WTC11 (cell line): Measurements from ENCODE around the gene PRELP. TPM values are rescaled to one million over a fixed set of nuclear protein-coding genes. Genes with fewer than 3 reads are reported as not detected.

Experiments used
- ATAC-seq: fragments of 200-7000 bp; cut with Tn5 transposase; 2 replicates; pipeline ENCODE4 v1.10.0; 2021; ENCODE audit warnings: mild to moderate bottlenecking, moderate library complexity
- CTCF ChIA-PET: fragments of 300-600 bp; sonication (Branson Sonifier 250); formaldehyde crosslinking; loops from one replicate; lab custom pipeline; 2021; ENCODE audit warnings: antibody characterized with exemption; lab: Charles Lee
- POLR2A ChIA-PET: fragments of 350-600 bp; sonication (Branson Sonifier 250); formaldehyde crosslinking; loops from one replicate; lab custom pipeline; 2021; ENCODE audit warnings: antibody characterized with exemption; lab: Charles Lee
- DNase-seq: peaks from one replicate; pipeline ENCODE4 v3.0.0; 2021; ENCODE audit warnings: low spot score
- H3K27ac Mint-ChIP-seq: 2 replicates; pipeline ENCODE4 v1.8.0; 2021; ENCODE audit warnings: mixed read lengths
- H3K27me3 Mint-ChIP-seq: 2 replicates; pipeline ENCODE4 v1.8.0; 2021; ENCODE audit warnings: low read depth, mild to moderate bottlenecking, moderate library complexity, mixed read lengths
- H3K36me3 Mint-ChIP-seq: 2 replicates; pipeline ENCODE4 v1.8.0; 2021; ENCODE audit warnings: mixed read lengths
- H3K4me1 Mint-ChIP-seq: 2 replicates; pipeline ENCODE4 v1.8.0; 2022; ENCODE audit warnings: mixed read lengths
- H3K4me3 Mint-ChIP-seq: 2 replicates; pipeline ENCODE4 v1.8.0; 2021; ENCODE audit warnings: mild to moderate bottlenecking, moderate library complexity, mixed read lengths
- H3K9me3 Mint-ChIP-seq: 2 replicates; pipeline ENCODE4 v1.8.0; 2021; ENCODE audit warnings: mixed read lengths
- CREB1 ChIP-seq: sonication (generic); formaldehyde crosslinking; IDR thresholded peaks from 2 replicates; pipeline ENCODE4 v1.8.0; 2023; ENCODE audit warnings: mild to moderate bottlenecking, missing genetic modification reagents
- CREM ChIP-seq: sonication (generic); formaldehyde crosslinking; IDR thresholded peaks from 2 replicates; pipeline ENCODE4 v1.8.1; 2022; ENCODE audit warnings: mild to moderate bottlenecking, missing genetic modification reagents, moderate library complexity
- CTCF ChIP-seq: fragments of 200-600 bp; IDR thresholded peaks from 2 replicates; pipeline ENCODE4 v1.8.0; 2022; ENCODE audit warnings: antibody characterized with exemption
- E2F4 ChIP-seq: sonication (generic); formaldehyde crosslinking; IDR thresholded peaks from 2 replicates; pipeline ENCODE4 v1.8.1; 2022; ENCODE audit warnings: low read depth, mild to moderate bottlenecking, moderate library complexity, missing genetic modification reagents, borderline replicate concordance
- ELF4 ChIP-seq: sonication (generic); formaldehyde crosslinking; IDR thresholded peaks from 2 replicates; pipeline ENCODE4 v1.8.1; 2022; ENCODE audit warnings: low read depth, mild to moderate bottlenecking, moderate library complexity, missing genetic modification reagents
- EMX1 ChIP-seq: fragments of 250-450 bp; sonication (Bioruptor Pico); IDR thresholded peaks from 2 replicates; pipeline ENCODE4 v1.8.0; 2021; ENCODE audit warnings: mild to moderate bottlenecking
- ERG ChIP-seq: fragments of 250-450 bp; sonication (Bioruptor Pico); IDR thresholded peaks from 2 replicates; pipeline ENCODE4 v1.8.0; 2021; ENCODE audit warnings: mild to moderate bottlenecking
- FOXJ3 ChIP-seq: sonication (generic); formaldehyde crosslinking; IDR thresholded peaks from 2 replicates; pipeline ENCODE4 v1.9.0; 2021; ENCODE audit warnings: missing genetic modification reagents, mild to moderate bottlenecking, borderline replicate concordance
- GTF2I ChIP-seq: fragments of 250-450 bp; sonication (Bioruptor Pico); conservative IDR thresholded peaks from 2 replicates; pipeline ENCODE4 v1.4.0; 2021; ENCODE audit warnings: mild to moderate bottlenecking
- IRF2 ChIP-seq: sonication (generic); formaldehyde crosslinking; IDR thresholded peaks from 2 replicates; pipeline ENCODE4 v1.8.0; 2022; ENCODE audit warnings: low read depth, missing genetic modification reagents, borderline replicate concordance
- KAT7 ChIP-seq: sonication (generic); formaldehyde crosslinking; IDR thresholded peaks from 2 replicates; pipeline ENCODE4 v1.8.1; 2023; ENCODE audit warnings: missing genetic modification reagents, mild to moderate bottlenecking, borderline replicate concordance
- NFATC4 ChIP-seq: fragments of 250-450 bp; sonication (Bioruptor Pico); IDR thresholded peaks from 2 replicates; pipeline ENCODE4 v1.9.0; 2021; ENCODE audit warnings: mild to moderate bottlenecking
- OVOL2 ChIP-seq: fragments of 250-450 bp; sonication (Bioruptor Pico); IDR thresholded peaks from 2 replicates; pipeline ENCODE4 v1.9.0; 2021; ENCODE audit warnings: mild to moderate bottlenecking, borderline replicate concordance
- SMAD4 ChIP-seq: sonication (generic); formaldehyde crosslinking; IDR thresholded peaks from 2 replicates; pipeline ENCODE4 v1.8.0; 2022; ENCODE audit warnings: mild to moderate bottlenecking, missing genetic modification reagents
- SOX15 ChIP-seq: fragments of 250-450 bp; sonication (Bioruptor Pico); IDR thresholded peaks from 2 replicates; pipeline ENCODE4 v1.9.0; 2021; ENCODE audit warnings: mild to moderate bottlenecking
- TCF7 ChIP-seq: sonication (generic); formaldehyde crosslinking; IDR thresholded peaks from 2 replicates; pipeline ENCODE4 v1.8.0; 2022; ENCODE audit warnings: mild to moderate bottlenecking, low read depth, missing genetic modification reagents, moderate library complexity
- USF1 ChIP-seq: sonication (generic); formaldehyde crosslinking; IDR thresholded peaks from 2 replicates; pipeline ENCODE4 v1.8.0; 2022; ENCODE audit warnings: mild to moderate bottlenecking, missing genetic modification reagents
- ZNF317 ChIP-seq: sonication (generic); formaldehyde crosslinking; IDR thresholded peaks from 2 replicates; pipeline ENCODE4 v1.8.1; 2023; ENCODE audit warnings: low read depth, mild to moderate bottlenecking, moderate library complexity, missing genetic modification reagents, borderline replicate concordance
- ZNF423 ChIP-seq: fragments of 250-450 bp; sonication (Bioruptor Pico); IDR thresholded peaks from 2 replicates; pipeline ENCODE4 v2.1.2; 2022; ENCODE audit warnings: mild to moderate bottlenecking, moderate library complexity
- ZNF512 ChIP-seq: sonication (generic); formaldehyde crosslinking; IDR thresholded peaks from 2 replicates; pipeline ENCODE4 v1.8.1; 2022; ENCODE audit warnings: missing genetic modification reagents, borderline replicate concordance
- total RNA-seq: library from RNA; stranded (reverse); gene quantifications from 3 replicates; pipeline ENCODE4 v1.2.3, GENCODE V29; 2021
- TF ChIP-seq, protein P1 (sequence below): sonication (generic); formaldehyde crosslinking; IDR thresholded peaks from 2 replicates; pipeline ENCODE4 v1.8.0; 2023; ENCODE audit warnings: missing genetic modification reagents
- TF ChIP-seq, protein P2 (sequence below): fragments of 250-450 bp; sonication (Bioruptor Pico); IDR thresholded peaks from 2 replicates; pipeline ENCODE4 v1.9.0; 2021; ENCODE audit warnings: mild to moderate bottlenecking
- TF ChIP-seq, protein P3 (sequence below): fragments of 250-450 bp; sonication (Bioruptor Pico); IDR thresholded peaks from 2 replicates; pipeline ENCODE4 v1.9.0; 2021; ENCODE audit warnings: mild to moderate bottlenecking

The PRELP gene
- total RNA-seq, 1 experiment from 2014 or later: 0.17 TPM

GRCh38 chr1:203524824-203525223, 49.2 kb downstream of the PRELP start:
- ChIA-PET CTCF (interaction anchor here (0.9 to 1.8 kb wide), 3 partner anchors 11 to 177 kb away, joined by 3 to 5 read pairs (median 5); no protein-coding TSS in a partner anchor), POLR2A (interaction anchor here (0.6 kb wide), 1 partner anchor 372 kb away, joined by 3 read pairs; no protein-coding TSS in a partner anchor)
- no peak; the same call in 1 of the 2 replicates for ATAC-seq
- H3K27me3 Mint-ChIP-seq: peaks cover 33% of the 10 kb centered on the region
- no peak overlapping the region for H3K27ac Mint-ChIP-seq
- DNase-seq: no peak
- H3K4me1 Mint-ChIP-seq: peaks cover 44% of the 10 kb centered on the region
- TF ChIP-seq ZNF317 (CRISPR knock-in tag) (no peak), FOXJ3 (CRISPR knock-in tag) (no peak), SOX15 (CRISPR knock-in tag) (no peak), IRF2 (CRISPR knock-in tag) (no peak), SMAD4 (CRISPR knock-in tag) (no peak), ZNF512 (CRISPR knock-in tag) (no peak), TCF7 (no peak), CTCF (no peak), CREM (CRISPR knock-in tag) (no peak)
- TF ChIP-seq, protein P1, sequence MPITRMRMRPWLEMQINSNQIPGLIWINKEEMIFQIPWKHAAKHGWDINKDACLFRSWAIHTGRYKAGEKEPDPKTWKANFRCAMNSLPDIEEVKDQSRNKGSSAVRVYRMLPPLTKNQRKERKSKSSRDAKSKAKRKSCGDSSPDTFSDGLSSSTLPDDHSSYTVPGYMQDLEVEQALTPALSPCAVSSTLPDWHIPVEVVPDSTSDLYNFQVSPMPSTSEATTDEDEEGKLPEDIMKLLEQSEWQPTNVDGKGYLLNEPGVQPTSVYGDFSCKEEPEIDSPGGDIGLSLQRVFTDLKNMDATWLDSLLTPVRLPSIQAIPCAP (CRISPR knock-in tag): no peak
- TF ChIP-seq, protein P2, sequence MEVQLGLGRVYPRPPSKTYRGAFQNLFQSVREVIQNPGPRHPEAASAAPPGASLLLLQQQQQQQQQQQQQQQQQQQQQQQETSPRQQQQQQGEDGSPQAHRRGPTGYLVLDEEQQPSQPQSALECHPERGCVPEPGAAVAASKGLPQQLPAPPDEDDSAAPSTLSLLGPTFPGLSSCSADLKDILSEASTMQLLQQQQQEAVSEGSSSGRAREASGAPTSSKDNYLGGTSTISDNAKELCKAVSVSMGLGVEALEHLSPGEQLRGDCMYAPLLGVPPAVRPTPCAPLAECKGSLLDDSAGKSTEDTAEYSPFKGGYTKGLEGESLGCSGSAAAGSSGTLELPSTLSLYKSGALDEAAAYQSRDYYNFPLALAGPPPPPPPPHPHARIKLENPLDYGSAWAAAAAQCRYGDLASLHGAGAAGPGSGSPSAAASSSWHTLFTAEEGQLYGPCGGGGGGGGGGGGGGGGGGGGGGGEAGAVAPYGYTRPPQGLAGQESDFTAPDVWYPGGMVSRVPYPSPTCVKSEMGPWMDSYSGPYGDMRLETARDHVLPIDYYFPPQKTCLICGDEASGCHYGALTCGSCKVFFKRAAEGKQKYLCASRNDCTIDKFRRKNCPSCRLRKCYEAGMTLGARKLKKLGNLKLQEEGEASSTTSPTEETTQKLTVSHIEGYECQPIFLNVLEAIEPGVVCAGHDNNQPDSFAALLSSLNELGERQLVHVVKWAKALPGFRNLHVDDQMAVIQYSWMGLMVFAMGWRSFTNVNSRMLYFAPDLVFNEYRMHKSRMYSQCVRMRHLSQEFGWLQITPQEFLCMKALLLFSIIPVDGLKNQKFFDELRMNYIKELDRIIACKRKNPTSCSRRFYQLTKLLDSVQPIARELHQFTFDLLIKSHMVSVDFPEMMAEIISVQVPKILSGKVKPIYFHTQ (CRISPR knock-in tag): no peak
- H3K4me3 Mint-ChIP-seq: no peak overlapping the region
- no peaks in the 10 kb centered on the region for H3K9me3 Mint-ChIP-seq
- H3K36me3 Mint-ChIP-seq: no peaks in the 10 kb centered on the region

DNA sequence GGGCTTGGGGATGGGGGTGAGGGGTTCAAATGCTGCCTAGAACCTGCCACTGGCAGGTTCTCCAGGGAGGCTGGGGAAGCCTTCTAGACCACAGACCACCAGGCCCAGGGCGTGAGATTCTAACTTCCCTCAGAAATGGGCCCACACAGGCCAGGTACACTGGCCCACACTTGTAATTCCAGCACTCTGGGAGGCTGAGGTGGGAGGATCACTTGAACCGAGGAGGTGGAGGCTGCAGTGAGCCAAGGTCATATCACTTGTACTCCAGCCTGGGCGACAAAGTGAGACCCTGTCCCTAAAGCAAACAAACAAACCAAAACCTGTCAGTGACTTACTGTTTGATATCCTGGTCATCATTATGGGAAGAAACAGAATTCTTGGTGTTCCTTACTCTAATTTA, 50.1 kb downstream of the PRELP start:
- ChIA-PET CTCF (interaction anchor here (1.3 to 1.8 kb wide), 2 partner anchors 12 to 177 kb away, joined by 5 read pairs; no protein-coding TSS in a partner anchor), POLR2A (interaction anchor here (0.6 kb wide), 1 partner anchor 373 kb away, joined by 3 read pairs; no protein-coding TSS in a partner anchor)
- no peak overlapping the region for H3K27ac Mint-ChIP-seq
- H3K27me3 Mint-ChIP-seq: peaks cover 24% of the 10 kb centered on the region
- H3K4me1 Mint-ChIP-seq: peaks cover 35% of the 10 kb centered on the region
- ATAC-seq (no peak), DNase-seq (no peak)
- no peaks in the 10 kb centered on the region for H3K9me3 Mint-ChIP-seq
- no peaks in the 10 kb centered on the region for H3K36me3 Mint-ChIP-seq
- no peak overlapping the region for H3K4me3 Mint-ChIP-seq
- TF ChIP-seq NFATC4 (CRISPR knock-in tag) (no peak), SOX15 (CRISPR knock-in tag) (no peak), ELF4 (no peak), EMX1 (CRISPR knock-in tag) (no peak), OVOL2 (CRISPR knock-in tag) (no peak), E2F4 (CRISPR knock-in tag) (no peak), ERG (no peak), GTF2I (CRISPR knock-in tag) (no peak), ZNF423 (no peak), CREB1 (CRISPR knock-in tag) (no peak), USF1 (no peak), KAT7 (CRISPR knock-in tag) (no peak)
- TF ChIP-seq, protein P3, sequence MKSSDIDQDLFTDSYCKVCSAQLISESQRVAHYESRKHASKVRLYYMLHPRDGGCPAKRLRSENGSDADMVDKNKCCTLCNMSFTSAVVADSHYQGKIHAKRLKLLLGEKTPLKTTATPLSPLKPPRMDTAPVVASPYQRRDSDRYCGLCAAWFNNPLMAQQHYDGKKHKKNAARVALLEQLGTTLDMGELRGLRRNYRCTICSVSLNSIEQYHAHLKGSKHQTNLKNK (CRISPR knock-in tag): no peak
- TF ChIP-seq, protein P1 (CRISPR knock-in tag): no peak
